Breast epithelium (tissue), 4 donors: ENCODE results near the gene AK8. TPM values are rescaled to one million over a fixed set of nuclear protein-coding genes. Genes with fewer than 3 reads are reported as not detected.

Source experiments
- DNase-seq, 2 donors: peaks; one replicate each; pipeline ENCODE4 v3.0.0-alpha.2; 2019; ENCODE audit warnings: low spot score in 2 of 2
- H3K27ac ChIP-seq, 2 donors: fragments of 200-600 bp; sonication (generic) in 1 of 2; one replicate each; pipeline ENCODE4 v1.5.1; 2016 to 2019; ENCODE audit warnings: mild to moderate bottlenecking in 1 of 2
- H3K27me3 ChIP-seq, 2 donors: fragments of 200-600 bp; sonication (generic) in 1 of 2; one replicate each; pipeline versions ENCODE4 v1.5.1 to v1.6.0; 2017 to 2019; ENCODE audit warnings: control low read depth in 1 of 2, mild to moderate bottlenecking in 1 of 2
- H3K36me3 ChIP-seq: fragments of 200-600 bp; one replicate; pipeline ENCODE4 v1.5.1; 2019
- H3K4me1 ChIP-seq, 2 donors: fragments of 200-600 bp; sonication (generic); one replicate each; pipeline ENCODE4 v1.5.1; 2016 to 2019; ENCODE audit warnings: control low read depth in 1 of 2
- H3K4me3 ChIP-seq, 3 donors: fragments of 200-600 bp; sonication (generic); 1 replicate in 2 of 3; 2 replicates in 1 of 3; pipeline ENCODE4 v1.5.1; 2016 to 2019; ENCODE audit warnings: mild to moderate bottlenecking in 3 of 3, moderate library complexity in 2 of 3
- H3K9me3 ChIP-seq, 2 donors: fragments of 200-600 bp; sonication (generic) in 1 of 2; one replicate each; pipeline ENCODE4 v1.5.1; 2016 to 2019; ENCODE audit warnings: control low read depth in 1 of 2
- CTCF ChIP-seq, 3 donors: fragments of 450-650 bp; IDR thresholded peaks; one replicate each; pipeline ENCODE4 v1.5.1; 2016 to 2017; ENCODE audit warnings: antibody characterized with exemption in 3 of 3, mild to moderate bottlenecking in 3 of 3, moderate library complexity in 3 of 3
- POLR2A ChIP-seq: fragments of 450-650 bp; IDR thresholded peaks from one replicate; pipeline ENCODE4 v1.6.1; 2016; ENCODE audit warnings: antibody characterized with exemption, mild to moderate bottlenecking, moderate library complexity
- POLR2AphosphoS5 ChIP-seq, 3 donors: sonication (generic); formaldehyde crosslinking; IDR thresholded peaks; one replicate each; pipeline ENCODE4 v1.6.1; 2017; ENCODE audit warnings: antibody characterized with exemption in 3 of 3
- intact Hi-C: fragments of 100-400 bp; cut with DNase I; formaldehyde crosslinking; loops from one replicate; pipeline ENCODE4 v1.15.1; 2023; ENCODE audit warnings: low total_unique reads
- total RNA-seq, 3 donors: library from RNA; depleted of rRNA; stranded (reverse); fragments of >200 nt; gene quantifications; one replicate each; pipeline ENCODE4 v1.1.0, GENCODE V29; 2016

AK8 gene
- total RNA-seq, 3 donors from 2014 or later, result 0.66 to 2.6 (median 1.0) TPM

- no peaks in the 10 kb centered on the region for H3K36me3 ChIP-seq
- no peak overlapping the region for H3K27ac ChIP-seq
- no peaks in the 10 kb centered on the region for H3K27me3 ChIP-seq
- TF ChIP-seq POLR2A (no peak), CTCF (IDR thresholded peaks at IDR 0.05) (no peak), POLR2AphosphoS5 (IDR thresholded peaks at IDR 0.05) (no peak)
- intact Hi-C loops, result no loop called here
- no peak overlapping the region for H3K4me3 ChIP-seq
- H3K9me3 ChIP-seq, result no peaks in the 10 kb centered on the region
- DNase-seq, result no peak
- H3K4me1 ChIP-seq, result no peaks in the 10 kb centered on the region
These were observed 114.5 kb downstream of the AK8 start for GRCh38 chr9:132763574-132763973.

GRCh38 chr9:132762896-132763295, 115.2 kb downstream of the AK8 start:
- Histone ChIP-seq H3K9me3 (no peaks in the 10 kb centered on the region), H3K36me3 (no peaks in the 10 kb centered on the region), H3K4me3 (no peak overlapping the region), H3K27ac (no peak overlapping the region), H3K4me1 (no peaks in the 10 kb centered on the region), H3K27me3 (no peaks in the 10 kb centered on the region)
- TF ChIP-seq CTCF (IDR thresholded peaks at IDR 0.05) (no peak), POLR2A (no peak), POLR2AphosphoS5 (IDR thresholded peaks at IDR 0.05) (no peak)
- no peak for DNase-seq
- intact Hi-C loops, result no loop called here

DNA sequence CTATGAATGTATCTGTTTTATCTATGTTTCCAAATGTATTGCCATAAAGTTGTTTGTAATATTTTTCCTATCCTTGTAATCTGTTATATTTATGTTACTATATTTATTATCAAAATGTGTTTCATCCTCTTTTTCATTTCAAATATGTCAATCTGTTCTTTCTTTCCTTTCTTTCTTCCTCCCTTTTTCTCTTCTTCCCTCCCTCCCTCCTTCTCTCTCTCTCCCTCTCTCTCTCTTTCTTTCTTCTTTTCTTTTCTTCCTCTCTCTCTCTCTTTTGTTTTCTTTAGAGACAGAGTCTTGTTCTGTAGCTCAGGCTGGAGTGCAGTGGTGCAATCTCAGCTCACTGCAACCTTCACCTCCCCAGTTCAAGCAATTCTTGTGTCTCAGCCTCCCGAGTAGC, 116.5 kb downstream of the AK8 start:
- no peak for TF ChIP-seq CTCF (IDR thresholded peaks at IDR 0.05)
- TF ChIP-seq POLR2AphosphoS5 (IDR thresholded peaks at IDR 0.05), result no peak
- TF ChIP-seq POLR2A, result no peak
- DNase-seq, result no peak
- Histone ChIP-seq H3K36me3 (no peaks in the 10 kb centered on the region), H3K4me1 (no peaks in the 10 kb centered on the region), H3K27ac (no peak overlapping the region), H3K9me3 (no peaks in the 10 kb centered on the region), H3K27me3 (no peaks in the 10 kb centered on the region), H3K4me3 (no peak overlapping the region)
- intact Hi-C loops, result no loop called here

DNA sequence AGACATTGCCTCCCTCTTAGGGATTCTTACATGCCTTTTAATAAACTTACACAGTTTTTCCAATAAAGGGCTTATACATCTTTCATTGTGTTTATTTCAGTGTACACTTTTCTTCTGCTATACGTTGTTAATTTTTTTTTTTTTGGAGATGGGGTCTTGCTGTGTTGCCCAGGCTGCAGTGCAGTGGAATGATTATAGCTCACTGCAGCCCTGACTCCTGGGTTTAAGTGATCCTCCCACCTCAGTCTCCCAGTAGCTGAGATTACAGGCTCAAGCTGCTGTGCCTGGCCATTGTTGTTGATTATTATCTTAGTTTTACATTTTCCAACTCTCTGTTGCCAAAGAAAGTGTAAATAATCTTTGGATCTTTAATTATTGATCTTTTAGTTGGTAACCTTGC, 118.0 kb downstream of the AK8 start:
- Histone ChIP-seq H3K27me3 (no peaks in the 10 kb centered on the region), H3K36me3 (no peaks in the 10 kb centered on the region), H3K4me1 (no peaks in the 10 kb centered on the region), H3K4me3 (no peak overlapping the region), H3K9me3 (no peaks in the 10 kb centered on the region), H3K27ac (no peak overlapping the region)
- no peak for TF ChIP-seq POLR2AphosphoS5 (IDR thresholded peaks at IDR 0.05)
- TF ChIP-seq POLR2A, result no peak
- no peak for TF ChIP-seq CTCF (IDR thresholded peaks at IDR 0.05)
- intact Hi-C loops, result no loop called here
- no peak for DNase-seq

DNA sequence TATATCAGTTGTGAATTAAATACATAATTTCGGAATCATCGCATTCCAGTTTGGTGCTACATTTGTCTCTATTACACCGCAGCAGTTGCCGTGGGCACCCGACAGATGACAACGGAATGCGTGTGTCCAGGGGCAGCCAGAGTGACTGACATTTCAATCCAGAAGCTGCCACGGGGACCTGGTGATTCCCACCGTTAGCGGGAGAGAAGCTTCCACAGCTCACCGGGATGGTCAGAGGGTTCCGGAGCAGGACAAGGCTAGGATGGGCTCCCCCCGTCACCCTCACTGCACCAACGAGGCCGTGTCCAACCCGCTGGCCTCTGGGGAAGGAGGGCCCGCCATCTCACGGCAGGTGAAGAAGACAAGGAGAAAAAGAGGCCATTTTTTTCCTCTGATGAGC, 121.1 kb downstream of the AK8 start:
- Histone ChIP-seq H3K27ac (no peak overlapping the region), H3K36me3 (no peaks in the 10 kb centered on the region), H3K4me3 (no peak overlapping the region), H3K9me3 (no peaks in the 10 kb centered on the region), H3K27me3 (no peaks in the 10 kb centered on the region), H3K4me1 (no peaks in the 10 kb centered on the region)
- no peak for DNase-seq
- TF ChIP-seq POLR2A, result no peak
- TF ChIP-seq POLR2AphosphoS5 (IDR thresholded peaks at IDR 0.05), result no peak
- TF ChIP-seq CTCF (IDR thresholded peaks at IDR 0.05), result no peak
- intact Hi-C loops, result loop anchor here (10.0 kb wide), 1 partner anchor 1618 kb away; no protein-coding TSS in a partner anchor
